ENCODE data around the gene OCA2. TPM values are rescaled to one million over a fixed set of nuclear protein-coding genes. Genes with fewer than 3 reads are reported as not detected.

OCA2 gene
- total and polyA plus RNA-seq, 2 of the 8 experiments (the other 6 are each of a cell fraction or from before 2014, with no cell fraction given), result 0.20 TPM

- H4K5ac ChIP-seq (ENCODE audit: insufficient read length, low read depth, low read length), result no peak overlapping the region
- H3K56ac ChIP-seq (replicated peaks; ENCODE audit: insufficient read length, low read depth, low read length), result no peak overlapping the region
- no peak overlapping the region for H4K91ac ChIP-seq (replicated peaks; ENCODE audit: insufficient read length, low read length)
- no peak overlapping the region for H2BK5ac ChIP-seq (ENCODE audit: low read depth, low read length)
- H3K79me1 ChIP-seq (ENCODE audit: low read depth, low read length), result no peaks in the 10 kb centered on the region
- FAIRE-seq, result no peak
- no peak overlapping the region for H2BK15ac ChIP-seq (ENCODE audit: low read length)
- peaks cover 0 to 9% (median 9%) of the 10 kb centered on the region in 4 experiments; a peak in 5 of 7 replicates for H3K27me3 ChIP-seq (replicated peaks in 1 of 4; ENCODE audit: control insufficient read depth in 3 of 4, extremely low read depth in 1 of 4, insufficient read depth in 3 of 4, low read length in 3 of 4)
- DNase-seq (ENCODE audit: low read depth in 1 of 2, low spot score in 2 of 2), result peak in 1 of 2 experiments; percentile 13
- ChIA-PET CTCF (ENCODE audit: partially characterized antibody) (no interaction called here), POLR2A (ENCODE audit: partially characterized antibody) (no interaction called here)
- no peak overlapping the region for H3K14ac ChIP-seq (ENCODE audit: insufficient read length)
- H3K79me2 ChIP-seq (ENCODE audit: control insufficient read depth in 1 of 2, insufficient read depth in 2 of 2, low read length in 2 of 2), result no peaks in the 10 kb centered on the region
- H3K9me3 ChIP-seq (ENCODE audit: insufficient read depth in 2 of 2, low read depth in 1 of 2, low read length in 1 of 2), result no peaks in the 10 kb centered on the region; a peak in 1 of 4 replicates
- H3K36me3 ChIP-seq (ENCODE audit: control insufficient read depth in 2 of 4, insufficient read depth in 4 of 4, low read length in 3 of 4), result peaks cover 13 to 36% (median 29%) of the 10 kb centered on the region in 4 experiments; a peak in 7 of 8 replicates
- no peak overlapping the region for H2AK5ac ChIP-seq (ENCODE audit: low read depth, low read length)
- H3K4me2 ChIP-seq (ENCODE audit: insufficient read depth in 1 of 2, low read depth in 2 of 2, low read length in 2 of 2), result no peak overlapping the region
- no peak overlapping the region for H2BK12ac ChIP-seq (ENCODE audit: low read depth, low read length)
- WGBS, 2 experiments (ENCODE audit: extremely low coverage in 1 of 2, insufficient coverage in 1 of 2, insufficient read length in 1 of 2, insufficient replicate concordance in 2 of 2, low coverage in 1 of 2, low lambda C conversion rate in 2 of 2, missing lambda C conversion rate in 1 of 2), result 92% methylated on average over 20 of the region's 20 CpGs; no CpG with 5 or more reads in 1 of the 2 experiments
- no peak overlapping the region for H3K4me3 ChIP-seq (ENCODE audit: extremely low read depth in 1 of 4, insufficient read depth in 2 of 4, low read depth in 3 of 4, low read length in 4 of 4)
- no peaks in the 10 kb centered on the region; a peak in 1 of 7 replicates for H3K4me1 ChIP-seq (replicated peaks in 1 of 4; ENCODE audit: control insufficient read depth in 3 of 4, insufficient read depth in 4 of 4, low read length in 3 of 4)
- peaks cover 4% of the 10 kb centered on the region; the same call in 1 of the 2 replicates for H3K23me2 ChIP-seq (ENCODE audit: low read depth, low read length)
- H2BK120ac ChIP-seq (replicated peaks; ENCODE audit: low read depth, low read length), result no peak overlapping the region
- no peak overlapping the region for H2AFZ ChIP-seq (ENCODE audit: low read length)
- no peak overlapping the region for H3K4ac ChIP-seq (replicated peaks; ENCODE audit: insufficient read length, low read depth, low read length)
- H3K18ac ChIP-seq (ENCODE audit: extremely low read depth, low read length), result no peak overlapping the region
- H3K9ac ChIP-seq (replicated peaks in 1 of 4; ENCODE audit: extremely low read depth in 1 of 4, low read depth in 3 of 4, low read length in 3 of 4), result no peak overlapping the region
- no peak overlapping the region for H3K27ac ChIP-seq (ENCODE audit: low read depth, low read length)
- H2BK20ac ChIP-seq (ENCODE audit: low read length), result no peak overlapping the region
- H4K8ac ChIP-seq (ENCODE audit: extremely low read depth, insufficient read depth, low read length), result no peak overlapping the region
- H4K20me1 ChIP-seq (replicated peaks in 1 of 2; ENCODE audit: control insufficient read depth in 1 of 2, insufficient read depth in 2 of 2, low read length in 2 of 2), result peaks cover 0 to 7% of the 10 kb centered on the region in 2 experiments
- H3K23ac ChIP-seq (ENCODE audit: insufficient read length), result no peak overlapping the region
- TF ChIP-seq RXRA (IDR thresholded peaks at IDR 0.05; ENCODE audit: insufficient read depth, low read depth, low read length), result no peak
- no peak for TF ChIP-seq POLR2A (IDR thresholded peaks at IDR 0.05; ENCODE audit: control extremely low read depth in 1 of 2, low read depth in 2 of 2, low read length in 2 of 2)
- TF ChIP-seq EZH2 (IDR thresholded peaks at IDR 0.05; ENCODE audit: low read depth, low read length, severe bottlenecking), result no peak
- no peak for TF ChIP-seq GABPA (IDR thresholded peaks at IDR 0.05; ENCODE audit: borderline replicate concordance, insufficient read depth, low read length)
- TF ChIP-seq JUN (IDR thresholded peaks at IDR 0.05; ENCODE audit: low read depth, low read length), result no peak
- TF ChIP-seq RAD21 (IDR thresholded peaks at IDR 0.05 in 1 of 2, conservative IDR thresholded peaks at IDR 0.05 in 1 of 2; ENCODE audit: low read depth in 2 of 2, low read length in 2 of 2), result no peak
- no peak for TF ChIP-seq ATF2 (IDR thresholded peaks at IDR 0.05; ENCODE audit: low read length)
- no peak for TF ChIP-seq ASH2L (IDR thresholded peaks at IDR 0.05; ENCODE audit: low read length)
Observed at GRCh38 chr15:28112101-28112760, 13.1 kb upstream of the OCA2 start.

All from H1 (cell line).